ENCODE results near the gene CLMP.
"Not testable (repeated sequence)": the region's sequence is repeated elsewhere in the genome, so short reads cannot be mapped to it uniquely, and the experiment has no call there.

Gene CLMP

DNA sequence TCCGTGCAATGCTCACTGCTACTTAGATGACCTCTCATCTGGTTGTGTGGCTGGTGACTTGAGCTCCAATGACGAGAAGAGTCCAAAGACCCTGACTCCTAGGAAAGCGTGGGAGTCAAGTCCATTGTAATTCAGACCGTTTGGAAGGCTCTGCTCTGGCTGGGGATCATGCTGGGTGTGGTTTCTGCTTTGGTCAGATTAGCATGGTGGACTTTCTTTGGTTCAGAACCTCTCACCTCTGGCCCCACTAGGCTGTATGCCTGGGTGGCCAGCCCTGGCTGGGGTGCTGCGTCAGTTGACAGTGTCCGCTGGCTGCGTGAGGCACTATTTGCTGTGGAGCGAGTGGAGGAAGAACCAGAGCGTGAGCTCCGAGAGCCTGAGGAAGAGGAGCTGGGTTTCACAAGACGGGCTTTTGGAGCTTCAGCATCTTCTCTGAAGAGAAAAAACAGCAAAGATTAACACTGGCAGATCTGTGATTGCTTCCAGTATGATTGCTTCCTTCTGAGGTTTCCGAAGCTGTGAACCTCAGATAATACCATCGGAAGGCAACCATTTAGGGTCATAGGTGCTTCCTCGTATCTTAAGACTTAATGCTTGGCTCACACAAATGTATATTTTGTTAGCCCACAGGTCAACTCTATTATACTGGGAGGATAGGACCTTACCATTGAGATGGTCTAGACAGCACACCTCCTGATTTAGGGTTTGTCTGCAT is 121.5 kb downstream of the CLMP start:
- no peak for DNase-seq

DNA sequence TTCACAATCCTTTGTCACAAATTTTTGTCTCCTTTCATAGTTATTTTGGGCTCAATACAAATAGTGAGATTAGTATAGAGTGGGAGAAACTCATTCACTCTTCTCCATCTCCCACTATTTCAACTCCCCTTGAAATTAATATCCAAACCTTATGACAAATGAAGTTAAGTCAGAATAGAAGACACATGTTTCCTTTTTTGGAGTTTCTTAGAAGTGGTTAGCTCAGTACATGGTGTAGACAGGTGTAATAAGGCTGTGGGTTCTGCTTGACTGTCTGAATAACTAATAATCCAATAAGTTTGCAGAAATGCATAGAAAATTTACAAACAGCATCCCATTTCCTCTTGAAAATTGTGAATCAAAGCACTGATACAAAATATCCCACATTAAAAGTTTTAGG is 122.3 kb downstream of the CLMP start:
- no peak for DNase-seq

DNA sequence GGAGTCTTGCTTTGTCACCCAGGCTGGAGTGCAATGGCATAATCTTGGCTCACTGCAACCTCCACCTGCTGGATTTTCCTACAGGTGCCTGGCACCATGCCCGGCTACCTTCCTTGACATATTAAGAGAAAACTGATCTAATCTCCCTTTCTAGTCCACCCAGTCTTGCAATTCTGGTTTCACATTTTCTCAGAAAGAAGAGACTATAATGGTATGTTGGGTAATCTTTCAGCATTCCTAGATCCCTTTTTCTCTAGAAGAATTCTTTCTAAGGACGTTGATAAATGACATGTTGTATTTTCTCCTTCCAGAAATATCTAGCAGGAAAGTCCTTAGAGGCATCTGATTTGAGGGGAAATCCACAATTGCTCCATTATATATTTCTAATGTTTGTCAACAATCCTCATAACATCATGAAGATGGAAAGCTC is 122.7 kb downstream of the CLMP start:
- no peak for DNase-seq

DNA sequence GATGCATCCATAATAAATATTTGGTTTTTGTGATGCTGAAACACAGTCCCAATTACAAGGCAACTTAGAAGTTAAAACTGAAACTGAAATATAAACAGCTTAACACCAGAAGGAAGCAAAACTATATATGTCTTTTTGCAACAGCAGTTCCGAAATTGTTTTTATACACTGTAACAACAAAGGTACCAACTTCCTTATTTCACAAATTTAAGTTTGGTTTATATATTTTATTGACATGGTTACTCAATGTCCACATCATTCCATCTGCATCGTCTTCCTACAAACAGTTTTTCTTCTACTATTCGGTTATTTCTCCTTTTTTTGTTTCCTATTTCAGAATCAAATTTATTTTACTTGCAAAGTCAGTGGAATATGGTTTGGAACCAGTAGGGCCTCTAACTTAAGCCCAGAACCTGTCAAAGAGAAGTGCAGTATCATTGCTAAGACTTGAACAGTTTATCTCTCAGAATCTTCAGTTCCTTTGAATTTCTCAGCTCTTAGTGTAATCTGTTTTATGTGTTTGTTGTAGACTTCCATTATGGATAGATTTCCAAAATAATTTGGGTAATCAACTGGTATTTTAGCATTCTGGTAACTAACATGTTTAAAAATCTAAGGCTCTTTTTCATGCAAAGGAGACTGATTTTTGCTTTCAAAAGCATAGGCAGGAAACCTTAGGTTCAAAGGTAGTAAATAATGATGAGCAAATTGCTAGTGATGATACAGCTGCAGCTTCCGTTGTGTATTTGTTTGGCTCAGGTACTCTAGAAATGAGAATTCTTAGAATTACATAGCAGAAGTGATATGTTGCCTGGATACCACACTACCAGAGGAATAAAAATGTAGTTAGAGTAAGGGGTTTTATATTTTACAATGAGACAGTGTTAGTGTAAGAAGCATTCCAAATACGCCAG is 124.9 kb downstream of the CLMP start:
- no peak for DNase-seq

DNA sequence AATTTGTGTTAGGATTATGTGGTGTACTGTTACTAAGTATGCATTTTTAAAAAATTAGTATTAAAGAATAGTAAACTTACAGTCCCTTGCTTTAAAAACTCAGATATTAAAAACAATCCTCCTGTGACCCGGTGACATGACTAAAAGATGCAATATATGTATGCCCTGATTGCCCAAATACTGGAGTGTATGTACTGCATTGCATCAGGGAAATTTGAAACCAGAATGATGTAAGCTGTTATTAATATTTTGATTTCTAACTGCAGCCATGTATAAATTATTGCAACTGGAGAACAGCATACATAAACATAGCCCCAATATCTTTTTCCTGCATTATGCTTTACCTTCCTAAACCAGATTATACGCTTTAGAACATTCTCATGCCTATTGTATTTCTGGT is 129.4 kb downstream of the CLMP start:
- DNase-seq, result no peak

DNA sequence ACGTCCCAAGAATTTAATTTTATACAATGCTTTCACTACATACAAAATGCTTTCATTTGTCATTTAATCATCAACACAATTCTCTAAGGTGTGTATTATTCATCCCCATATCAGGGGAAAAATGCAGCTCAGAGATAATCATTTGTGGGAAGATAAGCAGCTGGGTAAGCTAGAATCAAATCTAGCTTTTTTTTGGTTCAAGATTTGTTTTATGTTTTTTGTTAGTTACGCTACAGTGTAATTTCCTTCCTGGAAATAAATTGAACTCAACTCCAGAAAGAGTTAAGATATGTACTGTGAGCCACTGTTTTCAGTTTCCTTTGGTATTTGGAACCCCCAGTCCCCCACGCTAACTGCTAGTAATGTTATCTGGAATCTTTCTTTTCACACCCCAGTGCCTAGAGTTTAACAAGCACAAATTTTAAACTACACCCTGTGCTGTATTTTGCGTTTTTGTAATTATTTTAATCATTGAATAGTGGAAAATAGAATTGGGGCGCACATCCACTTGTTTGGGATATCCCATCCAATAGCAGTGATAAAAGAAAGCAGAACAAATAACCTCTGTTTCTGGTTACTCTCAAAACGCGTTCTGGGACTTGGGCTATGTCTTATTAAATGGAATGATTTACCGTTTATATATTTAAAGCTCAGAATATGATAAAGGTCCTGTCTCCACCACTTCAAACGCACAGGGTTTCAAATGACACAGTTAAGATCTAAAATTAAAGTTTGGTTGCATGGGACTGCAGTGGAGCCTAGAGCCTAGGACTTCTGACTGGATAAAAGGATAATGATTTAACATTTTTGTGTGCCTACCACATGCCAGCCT is 131.0 kb downstream of the CLMP start:
- DNase-seq, result no peak

DNA sequence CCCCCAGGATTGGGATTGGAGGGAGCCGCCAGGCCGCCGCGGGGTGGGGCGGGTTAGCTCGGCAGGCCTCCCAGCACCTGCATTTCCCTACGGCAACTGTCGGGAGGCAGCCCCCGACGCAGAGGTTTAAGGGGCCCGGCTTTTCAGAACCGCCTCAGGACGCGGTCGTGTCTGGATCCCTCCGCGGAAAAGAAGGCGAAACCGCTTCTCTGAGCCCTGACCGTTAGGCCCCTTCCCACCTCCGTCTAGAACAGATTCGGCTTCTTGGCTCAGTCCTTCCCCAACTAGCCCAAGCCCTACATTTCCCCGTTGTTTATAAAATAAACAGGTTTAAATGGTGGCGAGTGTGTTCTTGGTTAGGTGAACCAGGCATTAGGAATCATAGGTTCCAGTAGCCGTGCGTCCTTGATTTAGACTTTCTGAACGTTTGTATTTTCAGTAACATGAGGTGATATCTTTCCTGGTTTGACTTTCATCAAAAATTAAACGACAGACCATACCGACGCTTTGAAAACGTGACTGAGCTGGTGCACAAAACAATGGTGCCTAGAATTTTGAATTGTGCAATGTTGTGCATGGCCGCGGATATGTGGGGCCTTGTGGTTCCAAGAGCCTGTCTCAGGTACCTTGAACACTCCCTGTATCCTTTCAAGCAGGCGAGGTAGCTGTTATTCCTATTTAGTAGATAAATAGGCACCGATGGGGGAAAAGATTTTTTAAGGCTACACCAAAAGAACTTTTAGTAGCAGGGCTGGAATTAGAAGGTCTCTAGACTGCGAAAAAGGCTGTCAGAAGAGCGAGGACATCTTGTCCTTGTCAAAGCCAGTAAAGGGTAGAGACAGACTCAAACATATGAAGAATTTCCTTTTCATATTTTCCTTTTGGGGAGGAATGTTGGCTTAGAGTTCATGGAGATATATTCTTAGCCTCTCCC is 131.9 kb downstream of the CLMP start:
- DNase-seq, result no peak

DNA sequence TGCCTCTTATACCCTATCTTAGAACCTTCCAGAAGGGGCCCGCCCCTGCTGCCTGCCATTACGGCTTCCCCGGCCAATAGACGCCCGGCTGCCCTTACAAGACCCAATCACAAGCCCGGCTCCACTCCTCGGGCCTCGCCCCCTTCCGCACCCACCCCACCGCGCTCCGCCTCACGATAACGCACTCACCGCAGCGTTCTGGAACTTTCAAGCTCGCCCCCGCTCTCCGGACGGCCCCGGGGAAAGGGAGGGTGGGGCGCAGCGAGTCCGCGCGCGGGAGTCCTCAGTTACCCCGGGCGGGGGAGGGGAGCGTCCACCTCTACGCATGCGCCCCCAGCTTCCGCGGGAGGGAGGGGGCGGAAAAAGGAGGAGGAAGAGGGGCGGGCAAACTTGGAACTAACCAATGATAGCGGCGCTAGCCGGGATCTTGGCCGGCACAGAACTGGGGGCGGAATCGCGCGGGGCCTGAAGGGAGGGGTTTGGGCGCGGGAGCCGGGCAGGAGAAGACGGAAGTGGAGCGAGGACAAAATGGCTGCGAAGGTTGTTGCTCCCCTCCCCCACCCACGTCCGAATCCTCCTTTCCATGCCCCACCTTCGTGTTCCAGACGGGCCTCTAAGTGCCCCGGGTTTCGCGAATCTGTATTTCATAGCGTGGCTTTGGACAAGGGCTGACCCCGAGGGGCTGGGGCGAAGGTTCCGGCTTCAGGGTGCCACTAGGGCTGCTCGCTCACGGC is 132.7 kb downstream of the CLMP start:
- peak; percentile 97 to 99 for DNase-seq

DNA sequence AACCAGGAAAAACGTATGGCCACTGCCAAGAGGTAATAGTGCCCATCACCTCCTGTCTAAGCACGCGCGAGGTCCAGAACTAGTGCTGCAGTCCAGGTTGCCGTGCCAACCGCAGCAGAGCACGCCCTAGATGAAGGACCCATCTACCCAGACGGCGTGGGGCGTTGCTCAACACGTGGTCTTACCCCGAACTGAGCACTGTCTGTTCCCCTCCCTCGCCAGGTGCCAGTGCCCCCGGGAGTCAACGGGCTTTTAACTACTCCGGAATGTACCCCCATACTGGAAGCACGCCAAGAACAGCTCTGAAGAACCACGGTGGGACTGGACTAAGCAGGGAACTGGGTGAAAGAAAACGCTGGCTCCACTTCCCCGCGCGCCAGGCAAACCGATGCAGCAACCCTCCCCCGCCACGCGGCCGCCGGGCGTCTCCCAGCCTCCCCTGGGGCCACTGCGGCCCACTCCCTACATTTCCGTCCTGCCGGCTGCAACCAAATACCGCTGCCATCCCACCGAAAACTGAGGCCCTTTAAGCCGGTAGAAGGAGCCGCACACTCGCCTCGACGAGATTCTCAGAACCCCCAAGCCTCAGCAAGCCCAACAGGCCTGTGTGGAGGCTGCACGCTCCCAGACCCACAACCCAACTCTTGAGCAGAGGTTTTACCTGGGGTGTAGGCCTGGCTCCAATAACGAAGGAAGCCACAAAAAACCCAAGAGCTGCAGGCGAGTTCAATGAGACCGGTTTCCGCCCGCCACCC is 133.5 kb downstream of the CLMP start, which contains the start of gene HSPA8:
HSPA8 (minus strand) TSS at position 734 of the 755 bp plus-strand sequence. CDS start 812 bp downstream, outside the sequence.
- no peak for DNase-seq

DNA sequence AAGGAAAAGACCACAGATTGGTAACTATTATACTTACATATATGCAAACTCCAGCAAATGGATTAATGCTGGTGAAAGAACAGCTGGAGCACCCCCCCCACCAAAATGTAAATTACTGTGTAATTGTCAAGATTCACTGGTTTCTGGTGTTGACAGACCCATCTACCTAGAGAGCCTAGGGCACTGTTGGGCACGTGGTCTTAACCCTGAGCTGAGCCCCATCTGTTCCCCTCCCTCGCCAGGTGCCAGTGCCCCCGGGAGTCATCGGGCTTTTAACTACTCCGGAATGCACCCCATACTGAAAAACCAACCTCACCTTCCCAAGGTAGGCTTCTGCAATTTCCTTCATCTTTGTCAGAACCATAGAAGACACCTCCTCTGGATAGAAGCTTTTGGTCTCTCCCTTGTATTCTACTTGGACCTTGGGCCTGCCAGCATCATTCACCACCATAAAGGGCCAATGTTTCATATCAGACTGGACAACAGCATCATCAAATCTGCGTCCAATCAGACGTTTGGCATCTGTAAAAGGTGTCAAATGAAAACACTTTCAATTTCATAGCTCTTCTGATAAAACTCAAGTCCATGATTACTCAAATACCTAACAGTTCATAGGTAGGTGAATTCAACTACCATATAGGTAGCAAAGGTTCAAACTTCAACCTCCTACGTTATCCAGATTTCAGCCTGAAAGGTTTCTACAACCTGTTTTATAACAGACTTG is 134.6 kb downstream of the CLMP start:
- no peak for DNase-seq

DNA sequence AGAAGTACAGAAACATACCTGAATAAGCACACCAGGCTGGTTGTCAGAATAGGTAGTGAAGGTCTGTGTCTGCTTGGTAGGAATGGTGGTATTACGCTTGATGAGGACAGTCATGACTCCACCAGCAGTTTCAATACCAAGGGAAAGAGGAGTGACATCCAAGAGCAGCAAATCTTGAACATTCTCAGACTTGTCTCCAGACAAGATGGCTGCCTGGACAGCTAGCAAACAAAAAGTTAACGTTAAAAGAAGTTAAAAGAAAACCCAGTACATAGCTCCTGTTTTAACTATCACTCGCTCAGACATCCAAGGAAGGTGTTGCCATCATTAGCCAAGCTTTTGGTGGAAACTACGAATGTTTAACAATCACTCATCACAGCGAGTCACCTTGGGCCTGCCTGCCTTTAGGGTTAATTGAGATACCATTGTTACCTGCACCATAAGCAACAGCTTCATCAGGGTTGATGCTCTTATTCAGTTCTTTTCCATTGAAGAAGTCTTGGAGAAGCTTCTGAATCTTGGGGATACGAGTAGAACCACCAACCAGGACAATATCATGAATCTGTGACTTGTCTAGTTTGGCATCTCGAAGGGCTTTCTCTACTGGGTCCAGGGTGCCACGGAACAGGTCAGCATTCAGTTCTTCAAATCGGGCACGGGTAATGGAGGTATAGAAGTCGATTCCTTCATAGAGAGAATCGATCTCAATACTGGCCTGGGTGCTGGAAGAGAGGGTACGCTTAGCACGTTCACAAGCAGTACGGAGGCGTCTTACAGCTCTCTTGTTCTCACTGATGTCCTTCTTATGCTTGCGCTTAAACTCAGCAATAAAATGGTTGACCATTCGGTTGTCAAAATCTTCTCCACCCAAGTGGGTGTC is 135.8 kb downstream of the CLMP start:
- not testable (repeated sequence) for DNase-seq

DNA sequence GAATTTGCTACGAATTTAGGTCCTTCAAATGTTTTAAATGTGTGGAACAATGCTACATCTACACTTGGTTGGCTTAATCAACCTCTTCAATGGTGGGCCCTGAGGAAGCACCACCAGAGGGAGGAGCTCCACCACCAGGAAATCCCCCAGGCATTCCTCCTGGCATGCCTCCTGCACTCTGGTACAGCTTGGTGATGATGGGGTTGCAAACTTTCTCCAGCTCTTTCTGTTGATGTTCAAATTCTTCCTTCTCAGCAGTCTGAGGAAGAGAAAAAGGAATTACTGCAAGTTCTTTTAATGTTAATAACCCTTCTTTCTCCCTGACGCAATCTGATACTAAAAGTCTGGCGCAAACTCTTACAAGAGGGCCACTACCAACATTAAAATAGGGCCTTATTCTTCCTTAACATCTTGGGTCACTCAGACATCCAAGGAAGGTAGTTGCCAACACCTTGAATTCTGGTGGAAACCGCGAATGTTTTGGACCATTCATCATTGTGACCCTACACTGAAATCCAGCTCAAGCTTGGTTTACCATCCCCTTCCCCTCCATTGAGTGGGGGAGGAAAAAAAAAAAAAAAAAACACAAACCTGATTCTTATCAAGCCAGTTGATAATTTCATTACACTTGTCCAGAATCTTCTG is 137.3 kb downstream of the CLMP start:
- DNase-seq, result no peak

DNA sequence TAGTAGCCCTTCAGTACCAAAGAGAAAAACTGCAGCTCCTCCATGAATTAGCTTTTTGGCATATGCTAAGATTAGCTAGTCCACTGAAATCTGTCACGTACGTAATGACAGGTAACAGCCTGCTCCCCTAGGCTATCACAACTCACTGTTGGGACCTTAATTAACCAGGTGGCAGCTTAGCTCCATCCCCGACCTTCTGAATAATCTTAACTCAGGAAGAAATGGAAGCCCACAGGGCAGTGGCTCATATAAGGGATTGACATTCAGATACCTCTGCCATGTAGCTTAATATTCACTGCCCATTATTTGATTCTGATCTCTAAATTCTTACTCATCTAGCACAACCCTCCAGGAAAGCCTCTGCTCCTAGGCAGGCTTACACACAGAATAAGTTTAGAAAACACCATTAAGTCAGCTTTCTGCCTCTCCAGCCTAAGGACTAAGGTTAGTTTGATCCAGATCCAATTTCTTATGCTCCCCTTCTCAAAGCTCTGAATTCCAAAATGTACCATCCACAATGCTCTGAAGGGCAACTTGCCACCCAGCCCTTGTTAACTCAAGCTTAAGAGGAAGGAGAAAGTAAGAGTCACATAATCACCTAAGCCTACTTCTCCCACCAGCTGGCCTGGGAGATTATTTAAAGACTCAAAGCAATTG is 138.1 kb downstream of the CLMP start:
- no peak for DNase-seq

DNA sequence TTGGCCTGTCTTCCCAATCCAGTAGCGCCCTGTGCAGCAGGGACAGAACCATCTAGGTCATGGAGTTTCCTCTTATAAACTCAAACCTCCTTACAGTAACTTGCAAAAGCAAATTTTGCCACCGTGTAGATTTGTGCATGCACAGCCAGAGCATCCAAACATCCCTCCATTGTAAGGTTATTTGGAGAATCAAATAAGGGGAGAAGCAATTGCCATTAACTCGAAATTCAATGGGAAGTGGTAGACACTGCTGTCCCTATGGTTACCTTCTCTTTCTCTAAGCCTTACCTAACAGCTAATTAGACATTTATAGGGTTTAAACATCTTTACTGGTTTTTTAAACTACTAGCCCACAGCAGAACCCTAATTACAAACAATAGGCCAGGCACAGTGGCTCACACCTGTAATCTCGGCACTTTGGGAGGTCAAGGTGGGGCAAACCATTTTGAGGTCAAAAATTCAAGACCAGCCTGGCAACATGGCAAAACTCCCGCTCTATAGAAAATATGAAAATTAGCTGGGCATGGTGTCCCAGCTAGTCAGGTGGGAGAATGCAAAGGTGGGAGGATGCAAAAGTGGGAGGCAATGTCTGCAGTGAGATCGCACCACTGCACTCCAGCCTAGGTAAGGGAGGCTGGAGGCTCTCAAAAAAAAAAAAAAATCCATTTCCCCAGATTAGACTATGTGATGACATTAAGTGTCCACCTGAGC is 139.7 kb downstream of the CLMP start:
- DNase-seq, result no peak

DNA sequence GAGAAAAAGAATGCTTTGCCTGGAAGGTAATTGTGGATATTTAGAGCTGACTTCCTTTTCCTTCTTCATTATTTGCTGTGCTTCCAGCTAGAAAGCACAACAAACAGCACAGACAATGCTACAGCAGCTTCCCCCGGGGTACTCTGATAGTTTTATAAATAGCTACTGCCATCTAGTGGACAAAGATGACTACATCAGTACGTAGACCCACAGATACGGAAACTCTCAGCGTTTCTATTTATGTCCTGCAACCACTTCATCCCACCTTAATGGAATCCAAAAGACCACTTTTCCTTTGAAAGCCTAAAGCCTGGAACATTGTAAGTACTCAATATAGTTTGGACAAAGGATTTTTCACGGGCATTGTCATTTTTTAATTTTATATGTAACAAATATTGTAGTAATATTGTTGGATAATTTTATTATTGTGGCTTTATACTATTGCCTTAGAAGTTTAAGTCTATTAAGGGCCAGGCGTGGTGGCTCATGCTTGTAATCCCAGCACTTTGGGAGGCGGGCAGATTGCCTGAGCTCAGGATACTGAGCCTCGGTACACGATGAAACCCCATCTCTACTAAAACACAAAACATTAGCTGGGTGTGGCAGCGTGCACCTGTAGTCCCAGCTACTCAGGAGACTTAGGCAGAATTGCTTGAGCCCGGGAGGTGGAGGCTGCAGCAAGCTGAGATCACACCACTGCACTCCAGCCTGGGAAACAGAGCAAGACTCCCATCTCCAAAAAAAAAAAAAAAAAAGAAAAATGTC is 140.6 kb downstream of the CLMP start:
- DNase-seq, result peak in 1 of 2 experiments; percentile 56

Data from cerebellar nuclear complex (tissue), 1 donor.